HG02852 (cell line): ENCODE data around the gene ZDHHC12.

ENCODE experiments used
- ATAC-seq: cut with Tn5 transposase; IDR thresholded peaks from one replicate; pipeline ENCODE4 v1.9.1; 2021; ENCODE audit warnings: mild to moderate bottlenecking, moderate library complexity; ENCODE audit not compliant: unreplicated experiment

The ZDHHC12 gene

DNA sequence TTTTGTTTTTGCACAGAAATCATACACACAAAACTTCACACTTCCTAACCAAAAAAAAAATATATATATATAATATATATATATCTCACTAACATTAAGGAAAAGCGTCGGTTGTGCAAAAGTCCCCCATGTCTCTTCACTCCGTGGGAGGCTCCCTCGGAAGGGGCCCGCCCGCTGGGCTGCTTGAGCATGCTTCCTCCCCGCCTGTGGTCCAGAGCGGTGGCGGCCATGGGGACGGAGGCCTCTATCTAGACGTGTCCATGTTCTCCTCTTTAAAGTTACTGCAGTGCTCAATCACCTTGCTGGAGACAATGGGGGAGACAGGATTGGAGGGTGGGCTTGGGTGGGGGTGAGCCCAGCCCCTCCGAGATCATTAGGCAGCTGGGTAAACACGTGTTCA, 7.2 kb upstream of the ZDHHC12 start:
- no peak for ATAC-seq

DNA sequence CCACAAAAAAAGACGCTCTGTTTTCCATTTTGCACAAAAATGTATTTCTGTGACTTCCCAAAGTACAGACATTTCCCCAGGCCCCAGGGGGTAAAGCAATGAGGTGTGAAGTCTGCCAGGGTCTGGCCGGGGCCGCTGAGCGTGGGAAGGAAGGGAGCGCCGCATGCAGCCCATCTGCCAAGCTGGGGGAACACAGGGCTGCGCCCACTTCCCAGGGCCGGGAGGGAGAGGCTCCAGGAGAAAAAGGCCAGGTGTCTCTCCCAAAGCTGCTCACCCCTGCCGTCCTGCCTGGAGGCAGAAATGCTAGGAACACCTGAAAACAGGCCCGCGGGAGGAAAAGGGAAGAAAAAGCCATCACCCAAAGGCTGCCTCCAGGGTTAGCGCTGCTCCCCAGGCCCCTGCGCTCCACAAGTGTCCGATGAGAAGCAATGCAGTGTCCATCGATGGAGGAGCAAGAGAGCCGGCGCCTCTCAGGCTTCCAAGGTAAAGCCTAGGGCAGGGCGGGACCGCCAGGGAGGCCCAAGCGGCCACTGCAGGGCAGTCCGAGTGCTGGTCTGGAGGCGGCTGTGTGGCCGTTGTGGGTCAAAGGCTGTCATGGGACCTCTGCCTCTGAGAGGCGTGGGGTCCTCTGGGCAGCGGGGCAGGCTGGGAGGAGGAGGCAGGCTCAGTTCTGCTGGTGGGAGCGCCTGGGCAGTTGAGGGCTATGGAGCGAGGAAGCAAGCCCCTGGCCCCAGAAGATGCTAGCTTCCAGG, 6.0 kb upstream of the ZDHHC12 start:
- ATAC-seq = no peak

DNA sequence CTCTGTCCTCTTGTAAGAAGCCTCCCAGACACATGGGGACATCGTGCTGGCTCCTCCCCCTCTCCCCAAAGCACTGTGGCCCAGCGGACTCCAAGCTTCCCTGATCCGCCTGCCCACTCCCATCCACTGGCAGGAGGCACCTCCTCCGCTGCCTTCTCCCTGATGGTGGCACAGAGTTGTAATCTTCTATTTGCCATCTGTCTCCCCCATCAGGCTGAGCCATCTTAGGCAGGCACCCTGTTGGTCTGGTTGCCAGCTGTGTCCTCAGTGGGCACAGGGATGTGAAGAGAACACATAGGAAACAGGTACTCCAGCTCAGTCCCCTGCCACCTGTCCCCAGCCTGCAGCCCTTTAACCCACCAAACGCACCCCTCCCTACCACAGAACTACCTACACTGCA, 5.4 kb upstream of the ZDHHC12 start:
- no peak for ATAC-seq

DNA sequence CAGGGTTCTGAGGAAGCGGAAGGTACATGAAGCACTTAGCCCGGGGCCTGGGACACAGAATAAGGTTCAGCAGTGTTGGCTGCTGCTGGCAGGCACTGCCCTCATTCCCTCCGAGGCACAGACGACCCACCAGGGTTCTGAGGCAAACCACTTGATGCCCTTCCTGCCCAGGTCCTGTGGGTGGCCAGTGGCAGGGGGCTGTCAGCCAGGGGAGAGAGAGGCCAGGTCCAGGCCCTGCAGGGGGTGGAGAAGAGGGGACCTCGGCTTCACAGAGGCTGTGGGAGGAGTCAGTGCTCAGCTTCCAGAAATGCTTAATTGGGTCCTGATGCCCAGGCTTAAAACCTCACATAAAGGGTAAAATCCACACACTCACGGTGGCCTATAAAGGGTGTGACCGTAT, 4.4 kb upstream of the ZDHHC12 start:
- no peak for ATAC-seq

DNA sequence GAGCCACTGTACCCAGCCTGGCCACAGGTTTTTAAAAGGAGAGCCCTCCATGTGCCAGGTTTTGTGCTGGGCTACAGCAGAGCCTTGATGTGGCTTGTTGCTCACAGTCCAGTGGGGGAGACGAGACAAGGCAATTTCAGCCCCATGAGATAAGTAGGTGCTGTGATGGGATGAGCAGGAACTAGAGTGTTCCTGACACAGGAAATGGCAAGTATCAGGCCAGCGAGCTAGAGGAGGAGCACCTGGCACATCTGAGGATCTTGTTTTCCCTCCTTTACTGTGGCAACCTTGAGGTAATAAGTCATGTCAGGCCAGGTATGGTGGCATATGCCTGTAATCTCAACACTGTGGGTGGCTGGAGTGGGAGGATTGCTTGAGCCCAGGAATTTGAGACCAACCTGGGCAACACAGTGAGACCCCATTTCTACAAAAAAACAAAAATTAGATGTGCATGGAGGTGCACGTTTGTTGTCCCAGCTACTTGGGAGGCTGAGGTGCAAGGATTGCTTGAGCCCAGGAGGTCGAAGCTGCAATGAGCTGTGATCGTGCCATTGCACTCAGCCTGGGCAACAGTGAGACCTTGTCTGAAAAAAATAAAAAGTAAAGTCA, 3.8 kb upstream of the ZDHHC12 start:
- no peak for ATAC-seq

DNA sequence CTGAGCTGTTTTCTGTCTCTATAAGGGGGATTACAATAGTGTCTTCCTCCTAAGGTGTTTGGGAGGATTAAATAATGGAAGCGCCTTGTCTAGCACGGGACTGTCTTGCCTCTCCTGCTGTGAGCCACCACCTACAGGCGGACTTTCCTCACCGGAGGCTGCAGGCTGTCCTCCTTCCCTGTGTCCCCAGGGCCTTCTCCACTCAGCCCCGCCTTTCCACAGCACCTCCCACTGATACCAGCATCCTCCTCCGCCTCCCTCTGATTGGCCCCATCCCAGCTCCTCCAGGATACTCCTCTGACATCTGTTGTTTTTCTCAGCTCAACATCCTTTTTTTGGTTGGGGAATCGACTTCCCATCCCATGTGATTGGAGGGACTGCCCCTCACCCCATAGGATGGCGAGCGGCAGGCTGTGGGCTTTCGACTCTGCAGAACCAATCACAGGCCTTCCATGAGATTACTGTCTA, 851 bp upstream of the ZDHHC12 start:
- ATAC-seq = no peak

DNA sequence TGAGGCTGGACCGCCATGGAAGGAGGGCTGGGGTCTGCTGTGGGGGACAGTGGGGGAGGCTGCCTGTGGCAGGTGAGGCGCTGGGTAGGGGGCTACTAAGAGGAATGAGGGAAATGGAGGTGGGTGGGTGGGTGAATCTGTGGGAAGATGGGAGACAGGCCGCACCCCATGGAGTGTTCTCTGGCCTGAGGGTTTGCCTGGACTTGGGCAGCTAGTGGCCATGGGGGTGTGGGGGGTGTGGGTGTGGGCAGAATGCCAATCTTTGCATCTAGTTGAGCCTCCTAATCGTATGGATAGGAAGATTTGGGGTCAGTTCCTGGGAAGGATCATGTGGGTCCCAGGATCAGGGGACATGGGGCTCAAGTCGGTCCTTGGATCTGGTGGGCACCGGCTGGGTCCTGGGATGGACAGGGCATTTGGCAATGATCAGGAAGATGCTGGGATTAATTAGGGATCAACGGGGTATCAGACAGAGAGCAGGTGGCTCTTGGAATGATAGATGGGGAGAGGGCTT, 518 bp downstream of the ZDHHC12 start:
- ATAC-seq = no peak

DNA sequence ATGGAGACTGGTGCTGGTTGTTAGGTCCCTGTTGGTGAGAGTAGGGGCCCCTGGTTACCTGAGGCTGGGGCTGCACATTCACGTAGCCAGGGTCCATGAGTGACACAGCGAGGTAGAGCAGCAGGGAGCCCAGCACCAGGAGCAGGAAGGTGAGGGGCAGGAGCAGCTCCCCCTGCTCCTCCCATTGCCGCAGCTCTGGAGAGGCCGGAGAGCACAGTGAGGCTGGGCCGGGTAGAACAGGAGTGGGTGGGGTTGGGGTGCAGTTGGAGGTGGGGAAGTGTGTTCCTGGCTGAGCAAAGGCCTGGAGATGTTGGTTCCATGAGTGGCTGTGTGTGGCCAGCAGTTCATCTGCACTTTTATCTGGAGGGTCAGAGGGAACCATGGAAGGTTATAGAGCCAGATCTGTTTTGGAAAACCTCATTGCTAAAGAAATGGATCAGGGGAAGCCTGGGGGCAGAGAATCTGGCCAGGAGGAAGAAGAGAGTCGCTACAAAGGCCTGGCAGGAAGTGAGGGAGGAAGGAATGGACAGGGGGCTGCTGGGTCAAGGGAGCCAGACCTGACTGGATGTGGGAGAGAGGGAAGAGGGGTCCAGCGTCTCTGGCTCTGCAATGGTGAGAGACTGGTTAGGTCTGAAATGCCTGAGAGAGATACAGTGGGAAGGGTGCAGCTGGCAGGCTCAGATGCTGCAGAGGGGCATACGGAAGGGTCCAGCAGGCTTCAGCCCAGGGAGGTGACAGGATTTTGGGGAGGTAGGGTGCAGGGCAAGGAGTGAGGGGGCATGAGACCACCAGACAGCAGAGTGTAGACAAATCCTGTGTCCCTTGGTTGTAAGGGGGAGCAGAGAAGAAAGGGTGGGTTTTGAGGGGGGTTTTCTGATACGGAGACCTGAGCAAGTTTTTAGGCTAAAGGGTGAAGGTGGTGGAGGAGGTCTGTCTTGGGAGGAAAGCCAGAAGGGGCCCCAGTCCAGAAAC, 1.3 kb downstream of the ZDHHC12 start:
- no peak for ATAC-seq

DNA sequence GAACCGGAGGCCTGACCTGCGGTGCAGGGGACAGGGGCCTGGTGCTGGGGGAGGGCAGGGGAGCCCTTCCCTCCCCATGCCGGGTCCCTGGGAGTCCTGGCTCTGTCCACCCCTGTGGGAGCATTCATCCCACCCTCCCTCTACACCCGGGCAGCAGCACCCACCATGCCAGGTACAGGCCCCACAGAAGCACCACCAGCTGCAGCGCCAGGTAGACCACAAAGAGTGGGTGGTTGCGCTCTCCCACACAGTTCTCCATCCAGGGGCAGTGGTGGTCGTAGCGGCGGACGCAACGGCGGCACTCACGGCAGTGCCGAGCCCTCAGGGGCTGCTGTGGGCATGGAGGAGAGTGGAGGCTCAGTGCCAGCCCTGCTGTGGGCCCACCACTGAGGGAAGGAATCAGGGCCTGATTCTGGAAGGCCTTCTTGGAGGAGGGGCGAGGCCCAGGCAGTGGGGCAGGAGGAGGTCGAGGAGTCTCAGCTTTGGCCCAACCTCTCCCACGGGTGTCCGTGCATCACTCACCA, 2.4 kb downstream of the ZDHHC12 start:
- no peak for ATAC-seq

DNA sequence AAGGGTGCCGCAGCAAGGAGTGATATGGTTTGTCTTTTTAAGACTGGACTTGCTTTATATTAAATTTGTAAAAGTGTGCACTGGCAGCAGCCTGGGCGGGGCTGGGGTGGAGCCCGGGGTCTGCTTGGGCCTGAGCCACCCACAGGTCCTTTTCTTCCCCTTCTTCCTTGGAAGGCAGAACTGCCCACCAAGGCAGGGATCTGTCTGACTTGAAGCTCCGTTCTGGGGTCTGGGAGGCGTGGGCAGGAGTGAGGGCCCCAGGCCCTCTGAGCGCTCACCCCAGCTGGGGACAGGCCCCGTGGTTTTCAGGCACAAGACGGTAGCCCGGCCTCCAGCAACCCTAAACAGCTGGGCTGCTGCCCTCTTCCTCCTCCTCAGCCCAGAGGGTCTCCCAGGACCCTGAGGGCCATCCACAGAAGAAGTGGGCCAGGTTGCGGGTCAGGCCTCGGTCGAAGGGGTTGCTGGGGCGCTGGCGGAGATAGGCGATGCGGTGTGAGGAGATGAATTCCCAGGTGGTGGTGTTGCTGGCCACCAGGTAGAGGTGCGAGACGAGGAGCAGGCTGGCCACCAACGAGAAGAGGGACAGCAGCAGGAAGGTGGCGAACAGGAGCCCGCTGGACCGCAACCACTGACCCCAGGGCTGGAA, 3.0 kb downstream of the ZDHHC12 start:
- no peak for ATAC-seq

DNA sequence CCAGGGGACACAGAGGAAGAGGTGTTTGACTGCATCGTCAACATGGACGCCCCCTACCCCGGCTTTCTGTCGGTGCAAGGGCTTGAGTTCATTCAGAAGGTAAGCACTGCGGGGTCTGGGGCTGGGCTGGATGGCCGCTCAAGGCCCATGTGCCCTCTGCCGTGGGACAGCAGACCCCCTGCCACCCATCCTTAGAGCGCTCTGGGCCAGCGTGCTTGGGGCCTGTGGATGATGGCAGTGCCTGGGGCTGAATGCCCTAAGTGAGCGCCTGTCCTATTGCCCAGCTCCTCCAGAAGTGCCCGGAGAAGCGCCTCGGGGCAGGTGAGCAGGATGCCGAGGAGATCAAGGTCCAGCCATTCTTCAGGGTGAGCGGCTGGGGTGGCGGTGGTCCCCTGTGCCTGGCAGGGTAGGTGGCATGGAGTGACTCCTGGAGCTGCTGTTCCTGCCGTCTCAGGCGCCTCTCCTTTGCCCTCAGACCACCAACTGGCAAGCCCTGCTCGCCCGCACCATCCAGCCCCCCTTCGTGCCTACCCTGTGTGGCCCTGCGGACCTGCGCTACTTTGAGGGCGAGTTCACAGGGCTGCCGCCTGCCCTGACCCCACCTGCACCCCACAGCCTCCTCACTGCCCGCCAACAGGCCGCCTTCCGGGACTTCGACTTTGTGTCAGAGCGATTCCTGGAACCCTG, 3.9 kb downstream of the ZDHHC12 start:
- ATAC-seq = no peak

DNA sequence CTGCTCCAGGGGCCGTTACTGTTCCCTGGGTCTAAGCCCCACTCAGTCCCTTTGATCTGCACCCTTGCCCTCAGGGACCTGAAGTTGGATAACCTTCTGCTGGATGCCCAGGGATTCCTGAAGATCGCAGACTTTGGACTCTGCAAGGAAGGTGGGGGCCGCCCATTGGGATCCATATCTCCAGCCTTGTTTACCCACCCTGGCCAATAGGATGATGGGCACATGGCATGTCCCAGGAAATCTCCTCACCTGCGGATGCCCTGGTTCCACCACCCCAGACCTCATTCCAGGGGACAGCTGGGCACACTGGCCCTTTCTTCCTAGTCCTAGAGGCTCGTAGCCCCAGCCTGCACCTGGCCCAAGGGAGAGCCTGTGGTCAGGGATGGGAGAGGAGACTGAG, 5.5 kb downstream of the ZDHHC12 start:
- ATAC-seq = no peak

DNA sequence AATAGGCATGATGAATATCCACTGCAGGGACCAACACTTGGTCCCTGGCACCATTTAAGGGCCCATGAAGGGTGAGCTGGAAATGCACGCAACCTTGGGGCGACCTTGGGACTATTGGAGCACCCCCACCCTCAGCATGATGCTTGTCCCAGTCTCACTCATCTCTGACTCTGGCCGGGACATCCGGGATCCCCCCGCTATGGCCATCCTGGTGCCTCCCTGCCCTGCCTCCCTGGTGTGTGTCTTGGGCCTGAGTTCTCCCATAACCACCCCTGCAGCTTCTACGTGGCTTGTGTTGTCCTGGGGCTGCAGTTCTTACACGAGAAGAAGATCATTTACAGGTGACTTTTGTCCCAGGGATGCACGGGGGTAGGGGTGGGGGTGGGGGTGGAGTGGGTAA, 5.9 kb downstream of the ZDHHC12 start:
- ATAC-seq = no peak

DNA sequence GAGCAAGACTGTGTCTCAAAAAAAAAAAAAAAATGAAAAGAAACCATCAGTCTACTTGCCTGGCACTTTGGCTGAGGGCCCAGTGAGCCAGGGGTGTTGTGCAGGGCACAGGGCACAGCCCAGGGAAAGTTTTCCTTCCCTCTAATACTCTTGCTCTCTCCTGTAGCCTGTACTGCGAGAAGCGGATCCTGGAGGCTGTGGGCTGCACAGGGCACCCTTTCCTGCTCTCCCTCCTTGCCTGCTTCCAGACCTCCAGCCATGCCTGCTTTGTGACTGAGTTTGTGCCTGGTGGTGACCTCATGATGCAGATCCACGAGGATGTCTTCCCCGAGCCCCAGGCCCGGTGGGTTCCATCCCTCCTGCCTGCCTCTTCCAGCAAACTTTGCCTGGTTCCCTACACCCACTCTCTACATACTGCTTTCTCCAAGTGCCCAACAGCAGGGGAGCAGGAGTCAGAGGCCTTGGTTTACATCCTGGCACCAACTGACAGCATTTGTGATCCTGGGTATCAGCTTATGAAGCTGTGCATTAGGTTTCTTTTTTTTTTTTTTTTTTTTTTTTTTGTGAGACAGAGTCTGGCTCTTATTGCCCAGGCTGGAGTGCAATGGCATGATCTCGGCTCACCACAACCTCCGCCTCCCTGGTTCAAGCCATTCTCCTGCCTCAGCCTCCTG, 7.2 kb downstream of the ZDHHC12 start:
- no peak for ATAC-seq

DNA sequence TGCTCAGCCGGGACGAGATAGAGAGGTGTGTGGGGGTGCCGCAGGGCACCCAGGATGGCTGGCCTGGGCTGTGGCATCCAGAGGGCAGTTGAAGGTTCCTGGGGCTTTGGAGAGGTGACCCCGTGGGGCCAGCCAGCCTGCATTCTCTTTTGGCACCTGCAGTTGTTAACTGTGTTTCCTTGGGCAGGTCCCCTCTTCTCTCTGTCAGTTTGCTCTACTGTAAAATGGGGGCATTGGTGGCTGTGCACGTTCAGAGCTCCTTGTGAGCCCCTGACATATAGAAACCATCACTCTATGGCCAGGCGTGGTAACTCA, 8.5 kb downstream of the ZDHHC12 start:
- no peak for ATAC-seq

DNA sequence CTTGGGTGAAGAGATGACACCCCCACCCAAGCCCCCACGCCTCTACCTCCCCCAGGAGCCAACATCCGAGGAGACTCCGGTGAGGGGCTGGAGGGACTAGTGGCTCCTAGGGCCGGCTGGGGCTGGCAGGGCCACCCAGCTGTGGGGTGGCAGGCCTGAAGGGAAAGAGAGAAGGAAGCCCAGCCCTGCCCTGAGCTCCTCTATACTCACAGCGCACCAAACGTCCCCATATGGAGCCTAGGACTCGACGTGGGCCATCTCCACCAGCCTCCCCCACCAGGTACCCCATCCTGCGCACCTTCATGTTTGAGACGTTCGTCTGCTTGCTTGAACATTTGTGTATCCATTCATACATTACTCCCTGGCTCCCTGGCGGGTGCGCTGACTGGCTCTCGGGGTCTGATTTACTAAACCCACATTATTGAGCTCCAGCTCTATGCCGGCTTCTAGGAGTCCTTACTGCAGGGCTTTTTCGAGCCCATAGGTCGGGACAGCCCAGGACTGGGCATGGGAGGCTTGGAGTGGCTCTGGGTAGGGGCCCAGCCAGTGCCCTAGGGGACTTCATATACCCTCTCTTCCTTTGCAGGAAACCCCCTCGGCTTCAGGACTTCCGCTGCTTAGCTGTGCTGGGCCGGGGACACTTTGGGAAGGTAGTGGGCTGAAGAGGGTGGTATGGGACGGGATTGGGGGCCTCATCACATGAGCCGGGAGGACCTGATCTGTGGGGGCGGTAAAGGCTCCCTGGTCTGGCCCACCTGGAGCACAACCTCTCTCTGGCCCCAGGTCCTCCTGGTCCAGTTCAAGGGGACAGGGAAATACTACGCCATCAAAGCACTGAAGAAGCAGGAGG, 9.1 kb downstream of the ZDHHC12 start:
- ATAC-seq = no peak

DNA sequence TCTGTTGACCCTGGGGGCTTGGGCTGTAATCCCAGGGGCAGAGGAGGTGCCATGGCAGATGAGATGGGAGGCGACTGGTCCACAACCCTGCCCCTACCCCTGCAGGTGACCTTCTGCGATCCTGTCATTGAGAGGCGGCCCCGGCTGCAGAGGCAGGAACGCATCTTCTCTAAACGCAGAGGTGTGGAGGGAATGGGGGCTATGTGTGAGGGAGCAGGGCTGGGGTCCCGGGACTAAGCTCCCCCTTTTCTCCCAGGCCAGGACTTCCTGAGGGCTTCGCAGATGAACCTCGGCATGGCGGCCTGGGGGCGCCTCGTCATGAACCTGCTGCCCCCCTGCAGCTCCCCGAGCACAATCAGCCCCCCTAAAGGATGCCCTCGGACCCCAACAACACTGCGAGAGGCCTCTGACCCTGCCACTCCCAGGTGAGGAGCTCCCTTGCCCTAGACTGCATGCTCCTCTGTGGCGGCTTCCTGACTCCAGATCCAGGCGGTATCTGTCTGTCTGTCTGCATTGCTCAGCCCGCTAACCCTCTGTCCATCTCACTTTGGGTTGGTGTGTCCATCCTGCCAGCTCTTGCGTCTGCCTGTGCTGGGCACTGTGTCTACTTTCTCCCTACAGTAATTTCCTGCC, 9.9 kb downstream of the ZDHHC12 start:
- no peak for ATAC-seq

DNA sequence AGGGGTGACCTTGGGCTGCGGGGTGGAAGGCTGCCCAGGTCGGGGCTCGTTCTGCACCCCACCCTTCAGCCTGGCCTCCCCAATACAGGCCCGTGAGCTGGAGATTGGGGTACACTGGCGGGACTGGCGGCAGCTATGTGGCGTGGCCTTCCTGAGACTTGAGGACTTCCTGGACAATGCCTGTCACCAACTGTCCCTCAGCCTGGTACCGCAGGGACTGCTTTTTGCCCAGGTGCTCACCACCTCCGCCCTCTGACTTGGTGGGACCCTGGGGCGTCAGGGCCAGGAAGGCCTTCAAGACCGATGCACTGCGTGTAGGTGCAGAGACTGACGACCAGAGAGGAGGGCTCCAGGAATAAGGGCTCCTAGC, 10.5 kb downstream of the ZDHHC12 start:
- ATAC-seq = no peak
